Measurements from ENCODE around the gene SYT8.

SYT8 gene

DNA sequence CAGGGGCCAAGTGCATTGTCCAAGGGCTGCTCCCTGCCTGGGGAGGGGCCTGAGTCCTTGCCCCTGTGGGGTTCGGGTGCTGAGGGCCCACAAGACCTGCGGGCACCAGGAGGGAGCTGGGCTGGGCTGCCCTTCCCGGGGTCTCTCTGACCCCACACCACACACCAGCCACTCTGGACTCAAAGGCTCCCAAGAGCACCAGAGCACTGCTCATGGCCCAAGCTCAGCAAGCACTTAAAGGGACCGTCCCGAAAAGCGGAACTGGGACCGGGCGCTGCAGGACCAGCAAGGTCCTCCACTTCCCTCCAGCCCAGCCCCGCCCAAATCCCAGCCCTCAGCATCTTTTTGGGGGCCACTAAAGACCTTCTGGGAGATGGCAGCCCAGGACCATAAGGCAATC lies 23.4 kb downstream of the SYT8 start:
- DNase-seq (ENCODE audit: low read depth in 2 of 3, low spot score in 2 of 3), result no peak

DNA sequence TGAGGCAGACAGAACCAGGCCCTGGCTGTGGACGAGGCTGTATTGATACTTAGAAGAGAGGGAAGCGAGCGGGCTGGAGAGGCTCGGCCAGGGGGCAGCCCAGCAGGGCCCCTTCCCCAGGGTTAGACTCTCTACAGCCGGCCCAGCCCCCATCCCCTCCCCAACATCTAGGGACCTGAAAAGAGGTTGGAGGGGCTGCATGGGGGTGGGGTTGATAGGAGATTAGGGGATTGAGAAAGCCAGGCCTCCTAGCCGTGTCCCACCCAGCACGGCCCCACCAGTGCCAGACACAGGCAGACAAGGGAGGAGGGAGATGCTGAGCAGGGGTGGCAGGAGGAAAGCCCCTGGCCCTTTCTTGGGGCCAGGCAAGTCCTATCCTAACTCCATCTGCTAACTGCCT lies 23.8 kb downstream of the SYT8 start:
- DNase-seq (ENCODE audit: low read depth in 2 of 3, low spot score in 2 of 3), result no peak

DNA sequence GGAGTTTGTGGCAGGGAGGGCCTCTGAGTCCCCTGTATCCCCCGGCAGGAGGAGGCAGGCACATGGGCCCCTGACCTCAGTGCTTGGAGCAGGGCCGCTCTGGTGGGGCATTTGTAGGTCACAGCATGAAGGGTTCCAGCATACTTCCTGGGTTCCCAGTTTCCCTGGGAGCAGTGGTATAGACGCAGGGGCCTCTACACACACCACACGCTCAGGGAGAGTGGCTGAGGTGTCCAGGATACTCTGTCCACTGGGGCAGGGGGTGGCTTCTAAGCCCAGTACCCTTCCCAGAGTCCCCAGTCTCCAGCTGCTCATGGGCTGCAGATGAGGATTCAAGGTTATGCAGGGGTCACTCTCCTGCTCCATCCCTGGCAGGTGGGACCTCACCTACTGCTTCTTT lies 24.2 kb downstream of the SYT8 start:
- no peak for DNase-seq (ENCODE audit: low read depth in 2 of 3, low spot score in 2 of 3)

DNA sequence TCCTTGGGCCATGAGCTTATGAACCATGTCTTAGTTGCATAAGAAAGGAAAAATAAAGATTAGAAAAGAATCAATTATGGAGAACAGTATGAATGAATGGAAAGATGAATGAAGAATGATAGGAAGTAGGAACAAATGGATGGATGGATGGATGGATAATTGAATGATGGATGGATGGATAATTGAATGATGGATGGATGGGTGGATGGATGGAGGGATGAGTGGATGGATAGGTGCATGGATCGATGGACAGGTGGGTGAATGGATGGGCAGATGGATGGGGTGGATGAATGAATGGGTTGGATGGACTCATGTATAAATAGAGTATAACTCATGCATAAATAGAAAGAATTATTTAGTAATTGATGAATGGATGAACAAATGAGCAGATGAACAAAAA lies 25.3 kb downstream of the SYT8 start:
- no peak for DNase-seq (ENCODE audit: low read depth in 2 of 3, low spot score in 2 of 3)

DNA sequence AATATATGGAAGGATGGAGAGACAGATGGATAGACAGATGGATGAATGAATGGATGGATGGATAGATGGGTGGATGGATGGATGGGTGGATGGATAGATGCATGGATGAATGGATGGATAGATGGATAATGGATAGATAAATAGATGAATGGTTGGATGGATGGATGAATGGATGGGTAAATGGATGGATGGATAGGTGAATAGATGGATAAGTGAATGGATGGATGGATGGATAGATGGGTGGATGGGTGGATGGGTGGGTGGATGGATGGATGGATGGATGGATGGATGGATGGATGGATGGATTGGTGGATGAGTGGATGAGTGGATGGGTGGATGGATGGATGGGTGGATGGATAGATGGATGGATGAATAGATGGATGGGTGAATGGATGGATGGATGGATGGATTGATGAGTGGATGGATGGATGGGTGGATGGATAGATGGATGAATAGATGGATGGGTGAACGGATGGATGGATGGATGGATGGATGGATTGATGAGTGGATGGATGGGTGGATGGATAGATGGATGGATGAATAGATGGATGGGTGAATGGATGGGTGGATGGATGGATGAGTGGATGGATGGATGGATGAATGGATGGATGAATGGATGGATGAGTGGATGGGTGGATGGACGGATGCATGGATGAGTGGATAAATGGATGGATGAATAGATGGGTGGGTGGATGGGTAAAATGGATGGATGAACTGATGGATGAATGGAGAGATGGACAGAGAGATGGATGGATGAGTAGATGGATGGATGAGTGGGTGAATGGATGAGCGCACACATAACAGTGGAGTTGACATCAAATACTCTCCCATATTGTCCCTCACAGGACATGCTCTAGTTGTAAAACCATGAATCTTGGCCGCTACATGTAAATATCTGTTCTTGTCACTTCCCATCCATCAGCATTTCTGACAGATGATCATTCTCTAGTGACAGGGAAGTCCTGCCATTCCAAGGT lies 26.9 kb downstream of the SYT8 start:
- DNase-seq (ENCODE audit: low read depth in 2 of 3, low spot score in 2 of 3), result no peak

DNA sequence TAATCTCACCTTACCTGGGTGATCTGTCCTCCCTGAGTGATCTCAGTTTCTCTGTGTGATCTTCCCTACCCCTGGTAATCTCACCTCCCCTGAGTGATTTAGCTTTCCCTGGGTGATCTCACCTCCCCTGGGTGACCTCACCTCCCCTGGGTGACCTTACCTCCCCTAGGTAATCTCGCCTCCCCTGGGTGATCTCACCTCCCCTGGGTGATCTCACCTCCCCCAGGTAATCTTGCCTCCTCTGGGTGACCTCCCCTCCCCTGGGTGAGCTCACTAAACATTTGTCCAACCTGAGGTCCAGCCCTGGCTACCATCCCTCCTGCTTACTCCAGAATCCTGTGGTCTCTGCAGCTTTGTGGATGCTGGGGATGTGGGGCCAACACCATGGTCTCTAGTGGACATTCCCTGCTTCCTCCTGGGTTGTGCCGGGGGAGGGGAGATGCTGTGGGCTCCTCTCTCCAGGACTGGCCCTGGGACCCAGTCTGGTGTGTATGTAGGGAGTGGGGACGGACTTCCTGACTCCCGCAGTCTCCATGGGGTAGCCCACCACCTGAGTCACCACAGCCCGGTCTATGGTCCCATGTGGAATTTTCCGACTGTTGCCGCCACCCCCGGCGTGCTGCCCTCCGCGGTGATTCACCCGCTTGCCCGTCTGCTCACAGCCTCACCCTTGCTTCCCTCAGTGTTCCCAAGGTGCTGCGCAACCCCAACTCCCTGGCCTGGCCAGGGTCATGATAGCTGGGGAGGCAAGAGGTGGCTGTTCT lies 28.0 kb downstream of the SYT8 start:
- DNase-seq (ENCODE audit: low read depth in 2 of 3, low spot score in 2 of 3), result no peak

DNA sequence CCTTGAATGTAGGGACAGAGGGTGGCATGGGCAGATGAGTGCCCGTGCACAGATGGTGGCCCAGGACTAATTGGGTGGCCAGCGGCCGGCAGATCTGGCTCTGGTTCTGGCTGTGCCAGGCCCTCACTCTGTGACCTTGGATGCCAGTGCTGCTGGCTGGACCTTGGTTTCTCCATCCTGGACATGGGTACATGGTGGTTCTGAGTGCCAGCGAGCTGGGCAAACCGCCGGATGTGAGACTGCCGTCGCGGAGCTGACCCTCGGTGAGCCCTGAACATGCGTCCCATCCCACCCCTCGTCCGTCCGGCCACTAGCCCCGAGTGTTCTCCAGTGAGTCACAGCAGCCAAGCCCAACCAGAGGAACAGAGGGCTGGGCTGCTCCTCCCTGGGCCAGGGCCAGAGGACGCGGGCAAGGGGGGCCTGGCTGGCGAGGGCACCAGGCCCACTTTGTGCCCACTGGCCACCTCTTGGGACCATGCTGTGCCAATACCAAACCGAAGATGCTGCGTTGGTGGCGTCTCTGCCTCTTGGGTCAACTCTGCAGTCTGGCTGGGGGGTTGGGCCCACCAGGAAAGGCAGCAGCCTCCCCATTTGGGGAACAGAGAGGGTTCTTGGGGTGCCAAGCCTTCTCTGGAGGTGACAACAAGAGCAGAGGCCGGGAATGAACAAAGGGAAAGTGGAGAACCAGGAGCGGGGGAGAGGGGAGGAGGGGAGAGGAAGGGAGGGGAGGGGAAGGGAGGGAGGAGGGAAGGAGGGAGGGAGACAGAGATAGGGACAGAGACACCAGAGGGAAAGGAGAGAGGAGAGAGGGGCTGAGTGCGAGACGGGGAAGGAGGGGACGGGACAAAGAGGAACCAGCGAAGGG lies 28.8 kb downstream of the SYT8 start:
- DNase-seq (ENCODE audit: low read depth in 2 of 3, low spot score in 2 of 3), result no peak

DNA sequence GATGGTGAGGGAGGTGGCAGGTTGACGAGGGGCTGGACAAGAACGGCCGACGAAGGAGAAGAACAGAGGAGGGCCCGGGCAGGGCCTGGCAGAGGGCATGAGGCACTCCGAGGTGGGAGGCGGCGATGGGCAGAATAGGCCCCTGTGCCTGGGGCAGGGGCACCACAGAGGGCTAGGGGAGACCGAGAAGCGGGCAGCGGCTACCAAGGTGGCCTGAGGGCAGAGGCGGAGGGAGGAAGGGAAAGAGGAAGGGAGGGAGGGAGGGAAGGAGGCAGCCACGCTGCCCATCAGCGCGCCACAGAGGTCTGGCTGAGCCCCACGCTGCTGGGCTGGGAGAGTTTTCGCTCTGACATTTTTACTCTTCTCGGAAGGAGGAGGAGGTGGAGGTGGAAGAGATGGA lies 29.4 kb downstream of the SYT8 start:
- no peak for DNase-seq (ENCODE audit: low read depth in 2 of 3, low spot score in 2 of 3)

DNA sequence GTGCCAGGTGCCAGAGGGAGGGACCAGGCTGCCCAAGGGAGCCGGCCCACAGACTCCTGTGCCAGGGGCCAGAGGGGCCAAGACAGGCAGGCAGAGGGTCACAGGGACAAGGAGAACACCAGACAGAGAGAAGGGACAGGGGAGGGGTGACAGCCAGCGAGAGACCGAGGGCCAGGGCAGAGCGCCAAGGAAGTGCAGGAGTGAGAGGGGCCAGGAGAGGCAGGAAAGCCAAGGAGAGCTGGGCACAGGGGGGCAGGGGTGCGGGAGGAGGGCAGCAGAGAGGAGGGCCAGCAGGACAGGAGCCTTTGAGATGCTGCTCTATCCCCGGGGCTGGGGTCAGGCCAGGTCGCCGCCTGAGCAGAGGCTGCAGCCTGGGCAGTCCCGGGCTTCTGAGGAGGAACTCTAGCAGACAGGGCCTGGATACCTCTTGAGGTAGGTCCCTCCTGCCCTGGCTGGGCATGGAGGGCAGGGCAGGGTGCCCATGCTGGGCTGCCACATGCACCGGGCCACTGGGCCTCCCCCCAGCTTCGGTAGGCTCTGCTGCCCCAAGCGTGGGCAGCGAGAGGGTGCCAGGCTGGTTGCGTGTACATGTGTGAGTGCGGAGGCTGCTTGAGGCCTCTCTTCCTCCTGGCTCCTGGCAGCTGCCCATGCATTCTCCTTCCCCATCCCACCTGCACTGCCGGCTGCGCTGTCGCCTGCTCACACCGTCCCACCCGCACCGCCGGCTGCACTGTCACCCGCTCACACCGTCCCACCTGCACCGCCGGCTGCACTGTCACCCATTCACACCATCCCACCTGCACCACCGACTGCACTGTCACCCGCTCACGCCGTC lies 30.3 kb downstream of the SYT8 start:
- DNase-seq (ENCODE audit: low read depth in 2 of 3, low spot score in 2 of 3), result no peak

DNA sequence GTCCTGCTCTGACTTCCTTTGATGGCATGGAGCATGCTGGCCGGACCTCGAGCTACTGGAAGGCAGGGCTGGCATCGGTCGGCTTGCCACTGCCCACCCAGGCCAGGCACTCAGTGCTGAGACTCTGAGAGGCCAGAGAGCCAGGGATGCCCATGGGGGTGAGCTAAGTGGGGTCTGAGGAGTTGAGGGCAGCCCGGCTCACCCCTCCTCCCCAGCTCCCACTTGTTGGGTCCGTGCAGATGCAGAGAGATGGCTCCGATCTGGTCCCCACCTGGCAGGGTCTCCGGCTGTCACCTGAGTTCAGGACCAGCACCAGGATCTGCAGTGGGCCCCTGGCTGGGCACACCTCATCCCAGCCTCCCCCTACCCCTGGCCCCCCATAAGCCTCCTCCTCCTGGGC lies 31.4 kb downstream of the SYT8 start:
- DNase-seq (ENCODE audit: low read depth in 2 of 3, low spot score in 2 of 3), result no peak

DNA sequence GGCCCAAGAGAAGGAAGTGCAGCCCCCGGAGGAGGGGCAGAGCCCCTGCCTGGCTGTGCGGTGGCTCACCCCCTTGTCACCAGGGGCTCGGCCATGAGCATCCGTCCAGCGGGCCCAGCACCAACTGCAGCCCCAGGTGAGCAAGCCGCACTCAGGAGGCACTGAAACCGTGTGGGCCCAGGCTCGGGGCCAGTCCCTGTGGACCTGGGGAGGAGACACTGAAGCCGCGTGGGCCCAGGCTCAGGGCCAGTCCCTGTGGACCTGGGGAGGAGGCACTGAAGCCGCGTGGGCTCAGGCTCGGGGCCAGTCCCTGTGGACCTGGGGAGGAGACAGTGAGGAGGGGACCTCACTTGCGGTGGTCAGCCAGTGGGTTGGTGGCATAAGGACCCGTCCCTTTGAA lies 32.0 kb downstream of the SYT8 start:
- DNase-seq (ENCODE audit: low read depth in 2 of 3, low spot score in 2 of 3), result no peak

DNA sequence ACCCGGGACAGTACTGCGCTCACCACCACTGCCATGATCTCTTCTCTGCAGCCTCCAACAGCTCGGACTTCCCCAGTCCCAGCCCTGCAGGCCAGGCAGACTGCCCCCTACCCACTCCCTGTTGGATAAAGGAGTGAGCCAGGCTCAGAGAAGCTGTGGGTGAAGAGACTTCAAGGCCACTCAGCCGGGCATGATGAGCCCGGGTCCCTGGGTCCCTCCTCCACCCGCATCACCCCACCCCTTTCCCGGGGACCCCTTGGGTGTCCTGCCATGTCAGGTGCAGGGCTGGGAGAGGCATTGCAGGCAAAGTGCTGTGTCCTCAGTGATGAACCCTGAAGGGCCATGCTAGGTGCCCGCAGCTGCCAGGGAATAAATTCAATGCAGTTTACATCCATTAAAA lies 32.6 kb downstream of the SYT8 start:
- DNase-seq (ENCODE audit: low read depth in 2 of 3, low spot score in 2 of 3), result no peak

DNA sequence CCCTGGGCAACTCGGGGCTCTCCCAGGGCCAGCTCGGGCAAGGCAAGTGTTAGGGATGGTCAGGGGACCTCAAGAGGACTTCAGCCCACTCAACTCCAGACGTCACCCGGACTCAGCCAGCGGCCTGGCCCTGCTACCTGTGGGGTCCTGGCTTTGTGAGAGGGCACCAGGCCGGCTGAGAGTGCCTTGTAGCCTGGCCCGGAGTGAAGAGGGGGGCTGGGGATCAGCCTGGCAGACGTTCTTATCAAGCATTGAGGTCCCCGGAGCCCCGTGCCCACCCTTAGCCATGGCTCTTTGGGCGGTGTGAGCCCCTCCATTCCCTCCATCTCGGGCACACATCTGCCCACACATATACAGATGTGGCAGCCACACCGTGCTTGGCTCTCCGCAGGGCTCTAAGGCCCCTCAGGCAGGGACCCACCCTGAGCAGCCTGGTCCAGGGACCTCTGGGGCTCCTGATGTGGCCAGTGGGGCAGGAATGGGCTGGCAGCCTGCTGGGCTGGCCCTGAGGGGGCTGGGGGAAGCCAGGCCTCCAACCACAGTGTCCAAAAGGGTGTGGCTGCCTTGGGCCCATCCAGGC lies 33.4 kb downstream of the SYT8 start:
- no peak for DNase-seq (ENCODE audit: low read depth in 2 of 3, low spot score in 2 of 3)

DNA sequence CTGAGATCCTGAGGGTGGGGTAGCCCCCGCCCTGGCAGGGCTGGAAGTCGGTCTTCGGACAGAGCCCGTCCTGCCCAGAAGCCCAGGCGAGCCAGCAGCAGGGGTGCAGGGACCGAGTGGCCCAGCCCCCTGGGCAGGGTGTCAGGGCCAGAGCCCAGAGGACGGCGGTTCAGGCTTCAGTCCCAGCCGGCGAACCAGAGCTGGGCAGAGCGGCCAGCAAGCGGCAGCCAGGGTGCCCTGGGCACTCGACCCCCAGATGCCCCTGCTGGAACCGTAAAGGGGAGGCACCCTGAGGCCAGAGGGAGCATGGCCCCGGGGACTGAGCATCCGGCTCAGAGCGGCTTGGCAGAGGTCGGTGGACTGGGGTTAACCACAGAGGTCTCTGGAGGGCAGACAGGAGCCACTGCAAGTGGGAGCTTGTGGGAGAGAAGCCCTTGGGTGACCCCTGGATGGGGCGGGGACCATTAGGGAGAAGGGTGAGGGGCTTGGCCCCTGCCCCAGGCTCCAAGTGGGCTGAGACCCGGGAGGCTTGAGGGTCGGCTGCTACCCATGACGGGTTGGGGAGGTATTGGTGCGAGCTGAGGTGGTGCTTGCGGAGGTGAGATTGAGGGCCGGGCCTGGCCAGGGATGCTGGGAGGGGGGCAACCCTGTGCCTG lies 34.0 kb downstream of the SYT8 start:
- no peak for DNase-seq (ENCODE audit: low read depth in 2 of 3, low spot score in 2 of 3)

DNA sequence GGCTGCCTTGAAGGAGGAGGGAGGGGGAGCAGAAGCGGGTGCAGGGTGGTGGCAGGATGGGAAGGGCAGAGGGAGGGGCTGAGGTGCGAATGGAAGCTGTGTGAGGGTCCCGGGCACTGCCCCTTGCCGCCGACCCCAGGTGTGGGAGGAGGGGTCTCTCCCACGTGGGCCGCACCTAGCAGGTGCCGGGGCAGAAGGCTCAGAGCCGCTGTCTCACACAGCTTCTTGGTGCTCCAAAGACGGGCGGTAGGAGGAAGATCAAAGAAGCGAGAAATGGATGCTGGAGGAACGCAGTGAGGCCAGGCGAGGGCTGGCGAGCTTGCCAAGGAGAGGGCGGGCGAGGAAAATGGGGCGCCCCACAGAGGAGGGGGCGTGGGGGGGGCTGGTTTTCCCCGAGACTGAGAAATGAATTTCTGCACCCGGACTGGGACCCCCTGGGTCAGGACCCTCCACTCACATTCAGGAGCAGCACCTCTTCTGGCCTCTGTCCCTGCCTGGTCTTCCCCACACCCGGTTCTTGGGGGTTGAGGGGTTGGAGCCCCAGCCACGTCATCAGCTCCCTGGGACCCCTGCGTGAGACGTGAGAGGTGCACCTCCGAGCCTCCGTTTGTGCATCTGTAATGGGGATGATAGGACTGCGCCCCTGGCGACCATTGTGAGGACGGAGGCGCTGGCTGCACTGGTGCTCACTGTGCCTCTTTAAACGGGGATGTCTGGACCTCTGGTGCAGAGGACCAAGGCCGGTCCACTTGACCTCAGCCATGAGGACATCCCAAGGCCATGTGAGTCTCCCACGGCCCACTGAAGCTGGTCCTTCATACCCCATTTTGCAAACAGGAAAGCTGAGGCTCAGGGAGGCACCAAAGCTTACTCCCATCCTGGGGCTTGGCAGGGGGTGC lies 34.9 kb downstream of the SYT8 start:
- no peak for DNase-seq (ENCODE audit: low read depth in 2 of 3, low spot score in 2 of 3)

DNA sequence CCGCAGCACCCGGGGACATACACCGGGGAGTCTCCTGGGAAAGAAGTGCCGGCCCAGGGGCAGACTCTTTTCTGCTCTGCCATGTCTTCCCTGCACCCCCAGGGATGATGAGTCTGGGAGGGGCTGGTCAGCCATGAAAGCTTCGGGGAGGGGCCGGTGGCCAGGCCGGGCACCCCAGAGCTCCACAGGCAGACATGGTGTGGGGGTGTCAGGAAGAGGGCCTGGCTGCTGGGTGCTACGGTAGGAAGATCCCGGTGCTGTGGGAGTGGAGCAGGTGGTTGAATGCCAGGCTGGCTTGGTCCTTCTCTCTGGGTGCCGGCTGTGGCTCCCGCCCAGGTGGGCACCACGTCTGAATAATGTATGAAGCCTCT lies 35.5 kb downstream of the SYT8 start:
- DNase-seq (ENCODE audit: low read depth in 2 of 3, low spot score in 2 of 3), result no peak

DNA sequence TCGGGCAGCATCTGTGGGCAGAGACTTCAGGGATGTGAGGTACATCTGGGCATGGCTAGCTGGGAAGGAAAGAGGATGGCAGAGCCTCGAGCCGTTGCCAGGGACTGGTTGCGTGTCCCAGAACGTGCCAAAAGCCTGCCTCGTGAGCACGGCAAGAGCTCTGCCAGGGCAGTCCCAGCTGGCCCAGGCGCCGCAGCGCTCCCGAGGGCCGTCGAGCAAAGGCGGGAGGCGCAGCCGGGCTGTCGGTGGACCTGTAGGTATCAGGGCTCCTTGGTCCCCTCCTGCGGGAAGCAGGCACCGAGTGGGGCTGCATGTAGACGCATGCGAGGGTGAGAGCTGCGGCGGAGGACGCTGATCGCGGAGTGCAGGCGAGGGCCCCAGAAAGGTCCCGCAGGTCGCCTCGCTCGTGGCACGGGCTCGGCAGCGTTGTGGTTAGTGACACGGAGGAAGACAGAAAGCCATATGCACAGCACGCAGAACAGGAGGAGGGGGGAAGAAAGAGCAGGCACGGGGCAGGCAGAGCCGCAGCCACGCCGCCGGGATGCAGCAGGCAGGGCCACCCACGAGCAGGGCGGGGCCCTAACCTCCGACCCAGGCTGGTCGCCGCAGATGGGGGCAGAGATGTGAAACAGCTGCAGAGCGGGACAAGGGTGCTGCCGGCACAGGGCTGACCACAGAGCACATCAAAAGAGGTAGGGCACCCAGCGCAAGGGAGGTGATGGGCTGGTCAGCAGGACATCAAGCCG lies 36.1 kb downstream of the SYT8 start:
- no peak for DNase-seq (ENCODE audit: low read depth in 2 of 3, low spot score in 2 of 3)

DNA sequence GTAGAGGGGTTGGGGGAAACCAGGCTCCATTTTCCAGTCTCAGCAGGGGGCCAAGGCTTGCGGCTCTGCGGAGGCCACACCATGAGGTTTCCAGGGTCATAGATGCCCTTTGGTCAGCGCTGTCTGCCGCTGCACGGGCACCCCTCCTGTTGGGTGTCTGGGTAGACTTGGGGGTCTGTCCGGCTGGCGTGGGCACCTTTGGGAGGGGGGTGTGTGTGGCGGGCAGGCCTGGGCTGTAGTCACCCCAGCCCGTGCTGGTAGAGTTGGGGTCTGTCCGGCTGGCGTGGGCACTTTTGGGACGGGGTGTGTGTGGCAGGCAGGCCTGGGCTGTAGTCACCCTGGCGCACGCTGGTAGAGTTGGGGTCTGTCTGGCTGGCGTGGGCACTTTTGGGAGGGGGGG lies 36.7 kb downstream of the SYT8 start:
- no peak for DNase-seq (ENCODE audit: low read depth in 2 of 3, low spot score in 2 of 3)
